ENCODE results near the gene ACTR1A. TPM values are rescaled to one million over a fixed set of nuclear protein-coding genes. Genes with fewer than 3 reads are reported as not detected.
A peak's percentile ranks its signal among the peaks of the same experiment; 100 is the strongest.

The ACTR1A gene
- total and polyA plus RNA-seq, 10 donors: 25.5 to 90.8 (median 66.8) TPM

GRCh38 chr10:102473445-102474331 is 28.8 kb downstream of the ACTR1A start:
- intact Hi-C loops (cut with DNase I; ENCODE audit: low total_unique reads): loop anchor here (10.0 kb wide), 2 partner anchors 79 to 239 kb away; partner anchors contain the start of gene NFKB2
- no peaks in the 10 kb centered on the region for H3K27me3 ChIP-seq (replicated peaks in 1 of 7)
- peaks cover 0 to 28% (median under 1%) of the 10 kb centered on the region in 6 donors for H3K4me1 ChIP-seq
- 72 to 77% (median 75%) methylated on average over 24 to 27 of the region's 27 CpGs for WGBS, 5 donors
- no peak overlapping the region for H3K4me3 ChIP-seq
- H3K36me3 ChIP-seq: peaks cover 0 to 71% (median 0%) of the 10 kb centered on the region in 6 donors
- no peaks in the 10 kb centered on the region for H3K9me3 ChIP-seq
- DNase-seq: no peak
- peak overlapping the region in 1 of 8 donors; percentile 33 for H3K27ac ChIP-seq
- TF ChIP-seq CTCF (IDR thresholded peaks at IDR 0.05 in 8 of 11, conservative IDR thresholded peaks at IDR 0.05 in 3 of 11) (no peak), POLR2AphosphoS5 (IDR thresholded peaks at IDR 0.05) (peak; percentile 29 to 69 (median 38)), POLR2A (IDR thresholded peaks at IDR 0.05) (no peak)

GRCh38 chr10:102470579-102471546 is 31.6 kb downstream of the ACTR1A start:
- Histone ChIP-seq H3K4me1 (peaks cover 0 to 43% (median 4%) of the 10 kb centered on the region in 6 donors), H3K4me3 (no peak overlapping the region), H3K27me3 (replicated peaks in 1 of 7) (no peaks in the 10 kb centered on the region), H3K9me3 (no peaks in the 10 kb centered on the region), H3K36me3 (peaks cover 0 to 47% (median 0%) of the 10 kb centered on the region in 6 donors), H3K27ac (peak overlapping the region in 1 of 8 donors; percentile 88)
- DNase-seq: no peak
- 94 to 98% (median 95%) methylated on average over 27 to 36 of the region's 36 CpGs for WGBS, 5 donors
- no peak for TF ChIP-seq POLR2A (IDR thresholded peaks at IDR 0.05)
- TF ChIP-seq POLR2AphosphoS5 (IDR thresholded peaks at IDR 0.05): peak in 1 of 3 donors; percentile 8
- intact Hi-C loops (cut with DNase I; ENCODE audit: low total_unique reads): loop anchor here (10.0 kb wide), 2 partner anchors 76 to 236 kb away; partner anchors contain the start of gene NFKB2

GRCh38 chr10:102468683-102469082 is 33.8 kb downstream of the ACTR1A start:
- Histone ChIP-seq H3K9me3 (no peaks in the 10 kb centered on the region), H3K4me3 (no peak overlapping the region), H3K27ac (peak overlapping the region in 7 of 8 donors; percentile 44 to 88 (median 78)), H3K36me3 (peaks cover 0 to 36% (median 0%) of the 10 kb centered on the region in 6 donors), H3K27me3 (replicated peaks in 1 of 7) (no peaks in the 10 kb centered on the region), H3K4me1 (peaks cover 0 to 44% (median 4%) of the 10 kb centered on the region in 6 donors)
- no peak for DNase-seq
- intact Hi-C loops (cut with DNase I; ENCODE audit: low total_unique reads): no loop called here
- WGBS, 5 donors: 85 to 92% (median 91%) methylated on average over 8 to 9 of the region's 9 CpGs
- TF ChIP-seq POLR2AphosphoS5 (IDR thresholded peaks at IDR 0.05) (no peak), CTCF (IDR thresholded peaks at IDR 0.05 in 8 of 11, conservative IDR thresholded peaks at IDR 0.05 in 3 of 11) (no peak), POLR2A (IDR thresholded peaks at IDR 0.05) (no peak)

- Histone ChIP-seq H3K4me3 (peak overlapping the region in 1 of 8 donors; percentile 34), H3K9me3 (no peaks in the 10 kb centered on the region), H3K27me3 (replicated peaks in 1 of 7) (no peaks in the 10 kb centered on the region), H3K36me3 (peaks cover 0 to 33% (median 0%) of the 10 kb centered on the region in 6 donors), H3K27ac (peak overlapping the region in 7 of 8 donors; percentile 44 to 88 (median 78)), H3K4me1 (peaks cover 0 to 44% (median 7%) of the 10 kb centered on the region in 6 donors)
- peak; percentile 79 for DNase-seq
- WGBS, 5 donors: 29 to 54% (median 44%) methylated on average over 6 of the region's 6 CpGs
- intact Hi-C loops (cut with DNase I; ENCODE audit: low total_unique reads): no loop called here
- TF ChIP-seq POLR2AphosphoS5 (IDR thresholded peaks at IDR 0.05) (peak in 1 of 3 donors; percentile 66), CTCF (IDR thresholded peaks at IDR 0.05 in 8 of 11, conservative IDR thresholded peaks at IDR 0.05 in 3 of 11) (no peak), POLR2A (IDR thresholded peaks at IDR 0.05) (peak in 1 of 3 donors; percentile 15)
These were observed 34.5 kb downstream of the ACTR1A start for GRCh38 chr10:102467971-102468438.

All from spleen (tissue), 11 donors.